Measurements from ENCODE around the gene CDC42SE1.

Gene CDC42SE1

DNA sequence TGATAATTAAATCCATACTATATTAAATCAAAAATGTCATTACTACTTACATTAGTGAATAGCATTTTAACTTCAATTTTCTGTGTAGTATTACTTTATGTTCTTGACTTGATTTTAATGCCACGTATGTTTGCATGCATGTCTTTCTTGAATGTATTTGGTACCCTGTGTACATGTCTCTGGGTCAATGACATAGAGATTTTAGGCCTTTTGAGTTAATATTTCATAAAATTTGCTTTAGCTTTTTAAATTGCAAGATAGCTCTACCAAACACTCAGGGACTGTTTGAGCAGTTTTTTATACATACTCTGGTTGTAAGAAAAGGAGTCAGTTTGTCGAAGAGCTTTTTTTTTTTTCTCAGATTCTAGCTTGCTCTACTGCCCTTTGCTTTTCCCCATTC lies 2.3 kb upstream of the CDC42SE1 start:
- Histone ChIP-seq H3K4me1 (ENCODE audit: insufficient read depth, low read length) (peaks cover 21% of the 10 kb centered on the region), H3K36me3 (ENCODE audit: insufficient read depth, low read length) (peaks cover 5% of the 10 kb centered on the region; the same call in 1 of the 2 replicates), H3K9me3 (ENCODE audit: control insufficient read depth, insufficient read depth, low read length) (no peaks in the 10 kb centered on the region), H3K9ac (ENCODE audit: low read depth, low read length) (peak overlapping the region; percentile 96)

DNA sequence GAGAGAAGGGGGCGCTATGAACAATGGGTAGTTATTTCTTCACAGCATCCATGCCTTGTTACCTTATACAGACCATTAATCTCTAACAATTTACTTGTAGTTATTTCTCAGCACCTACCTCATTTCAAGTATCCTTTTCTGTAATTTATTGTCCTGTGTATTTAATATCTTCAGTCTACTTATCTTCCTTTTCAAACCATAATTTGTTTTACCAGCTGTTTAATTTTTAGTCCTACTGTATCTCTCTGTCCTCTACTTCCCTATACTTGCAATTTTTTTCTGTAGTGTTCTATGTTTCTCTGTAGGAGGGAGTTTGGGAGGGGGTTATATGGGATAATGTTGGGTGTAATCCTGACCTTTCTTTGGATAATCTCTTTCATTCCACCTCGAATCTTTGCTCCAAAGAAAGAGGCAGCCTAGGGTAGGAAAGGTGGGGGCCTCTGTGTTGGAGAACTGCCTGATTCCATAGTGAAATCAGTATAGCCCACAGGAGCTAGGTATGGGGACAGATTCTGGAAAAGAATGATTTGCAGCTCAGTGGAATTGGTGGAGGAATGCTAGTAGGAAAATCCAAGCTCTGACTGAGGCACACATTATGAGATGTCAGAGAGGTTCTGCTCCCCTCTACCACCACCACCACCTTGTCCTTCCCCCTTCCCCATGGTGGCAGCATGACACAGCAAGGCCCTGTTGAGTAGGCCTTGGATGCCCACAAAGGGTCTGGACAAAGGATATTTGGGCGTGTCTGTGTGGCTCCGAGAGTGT lies 1.4 kb upstream of the CDC42SE1 start:
- Histone ChIP-seq H3K9me3 (ENCODE audit: control insufficient read depth, insufficient read depth, low read length) (no peaks in the 10 kb centered on the region), H3K4me1 (ENCODE audit: insufficient read depth, low read length) (peaks cover 21% of the 10 kb centered on the region), H3K36me3 (ENCODE audit: insufficient read depth, low read length) (peaks cover 8% of the 10 kb centered on the region), H3K9ac (ENCODE audit: low read depth, low read length) (peak overlapping the region; percentile 96)

DNA sequence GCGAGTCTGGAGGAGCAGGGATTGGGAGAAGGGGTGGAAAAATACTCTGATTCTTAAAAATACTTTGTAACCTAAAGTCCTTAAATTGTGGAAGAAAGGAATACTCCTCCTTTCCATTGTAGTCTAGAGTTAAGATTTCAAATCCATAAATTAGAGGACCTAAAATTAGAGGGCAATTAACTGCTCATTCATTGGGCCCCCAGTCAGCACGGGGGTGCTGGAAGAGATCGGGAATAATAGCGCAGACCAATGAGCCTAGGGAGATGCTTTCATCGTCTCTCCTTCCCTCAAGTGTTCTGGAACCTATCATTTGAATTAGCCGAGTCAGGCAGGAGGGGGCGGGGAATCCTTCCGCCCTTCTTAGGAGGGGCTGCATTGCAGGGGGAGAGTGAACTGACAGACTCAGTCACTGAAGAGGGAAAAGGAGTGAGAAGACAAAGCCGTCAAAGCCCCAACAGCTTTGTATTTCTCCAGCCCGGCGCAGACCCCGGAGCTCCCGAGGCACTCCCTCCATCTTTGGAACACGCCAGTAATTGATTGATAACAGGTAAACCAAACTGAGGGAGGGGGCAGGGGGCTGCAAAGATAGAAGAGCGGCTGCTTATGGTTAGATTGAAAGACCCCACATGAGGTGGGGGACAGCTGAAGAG lies 710 bp upstream of the CDC42SE1 start, which contains the start of gene MLLT11:
Gene MLLT11, plus strand, starts transcription at position 391 of the 650 bp plus-strand sequence. CDS start 6,828 bp downstream, outside the sequence.
- H3K4me1 ChIP-seq (ENCODE audit: insufficient read depth, low read length) = peaks cover 21% of the 10 kb centered on the region
- H3K9me3 ChIP-seq (ENCODE audit: control insufficient read depth, insufficient read depth, low read length) = no peaks in the 10 kb centered on the region
- peaks cover 12% of the 10 kb centered on the region for H3K36me3 ChIP-seq (ENCODE audit: insufficient read depth, low read length)
- H3K9ac ChIP-seq (ENCODE audit: low read depth, low read length) = peak within 1 kb of the TSS; percentile 96

DNA sequence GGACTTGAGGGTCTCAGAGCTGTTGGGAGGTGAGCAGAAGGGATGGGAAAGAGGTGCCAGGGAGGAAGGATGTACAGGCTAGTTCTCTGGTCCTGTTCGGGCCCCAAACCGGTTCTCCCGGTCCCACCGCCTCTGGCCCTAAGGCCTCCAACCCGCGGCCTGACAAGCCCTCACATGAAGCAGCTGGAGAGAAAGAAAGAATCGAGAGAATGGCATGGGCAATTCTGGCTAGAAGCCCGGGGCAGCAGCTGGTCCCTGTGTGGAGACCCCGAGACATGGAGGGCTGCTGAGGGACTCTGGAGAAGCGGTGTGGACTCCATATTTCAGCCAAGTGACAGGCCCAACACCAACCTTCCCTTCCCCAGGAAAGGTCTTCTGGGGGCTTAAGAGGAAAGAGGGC lies 730 bp downstream of the CDC42SE1 start:
- Histone ChIP-seq H3K4me1 (ENCODE audit: insufficient read depth, low read length) (peaks cover 16% of the 10 kb centered on the region), H3K9ac (ENCODE audit: low read depth, low read length) (peak overlapping the region; percentile 96)

DNA sequence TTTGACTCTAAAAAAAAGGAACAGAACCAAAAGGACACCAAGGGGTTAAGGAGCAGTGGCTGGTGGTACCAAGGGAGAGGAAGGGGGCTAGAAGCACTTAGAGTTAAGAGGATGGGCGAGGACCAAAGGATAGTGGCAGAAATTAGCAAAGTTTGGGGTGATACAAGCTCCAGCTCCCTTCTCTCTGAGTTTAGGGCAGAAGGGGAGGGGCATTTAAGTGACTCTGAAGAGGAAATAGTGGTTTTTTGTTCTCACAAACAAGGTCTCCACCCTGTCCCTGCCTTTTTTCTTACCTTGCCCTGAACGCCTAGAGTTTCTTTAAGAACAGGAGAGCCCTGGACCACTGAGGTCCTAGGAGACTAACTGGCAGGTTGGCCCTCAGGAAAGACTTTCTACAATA lies 3.3 kb downstream of the CDC42SE1 start:
- Histone ChIP-seq H3K4me1 (ENCODE audit: insufficient read depth, low read length) (peaks cover 6% of the 10 kb centered on the region), H3K36me3 (ENCODE audit: insufficient read depth, low read length) (peaks cover 24% of the 10 kb centered on the region), H3K9ac (ENCODE audit: low read depth, low read length) (no peak overlapping the region), H3K9me3 (ENCODE audit: control insufficient read depth, insufficient read depth, low read length) (no peaks in the 10 kb centered on the region)

More for the DNA sequence above, 730 bp downstream of the CDC42SE1 start:
- Histone ChIP-seq H3K9me3 (ENCODE audit: control insufficient read depth, insufficient read depth, low read length) (no peaks in the 10 kb centered on the region), H3K36me3 (ENCODE audit: insufficient read depth, low read length) (peaks cover 21% of the 10 kb centered on the region)

DNA sequence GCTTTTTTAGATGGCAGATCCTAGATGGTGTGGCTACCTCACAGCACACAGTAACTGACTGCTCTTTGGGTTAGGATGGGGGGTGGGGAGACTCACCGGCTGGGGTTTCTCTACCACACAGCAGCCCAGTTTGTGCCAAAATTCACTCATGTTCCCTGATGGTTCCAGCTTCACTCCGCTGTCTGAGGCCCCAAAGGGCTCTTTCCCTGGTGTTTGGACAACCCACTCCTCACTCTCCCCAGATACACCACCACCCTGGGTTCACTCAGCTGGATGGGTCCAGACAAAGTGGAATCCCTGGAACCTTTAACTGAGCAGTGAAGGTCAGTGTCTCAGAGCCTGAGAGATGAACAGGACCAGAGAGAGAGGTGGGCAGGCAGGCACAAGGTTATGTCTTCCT lies 3.8 kb downstream of the CDC42SE1 start:
- no peak overlapping the region for H3K9ac ChIP-seq (ENCODE audit: low read depth, low read length)
- H3K4me1 ChIP-seq (ENCODE audit: insufficient read depth, low read length) = peaks cover 6% of the 10 kb centered on the region
- H3K9me3 ChIP-seq (ENCODE audit: control insufficient read depth, insufficient read depth, low read length) = no peaks in the 10 kb centered on the region
- peaks cover 24% of the 10 kb centered on the region for H3K36me3 ChIP-seq (ENCODE audit: insufficient read depth, low read length)

DNA sequence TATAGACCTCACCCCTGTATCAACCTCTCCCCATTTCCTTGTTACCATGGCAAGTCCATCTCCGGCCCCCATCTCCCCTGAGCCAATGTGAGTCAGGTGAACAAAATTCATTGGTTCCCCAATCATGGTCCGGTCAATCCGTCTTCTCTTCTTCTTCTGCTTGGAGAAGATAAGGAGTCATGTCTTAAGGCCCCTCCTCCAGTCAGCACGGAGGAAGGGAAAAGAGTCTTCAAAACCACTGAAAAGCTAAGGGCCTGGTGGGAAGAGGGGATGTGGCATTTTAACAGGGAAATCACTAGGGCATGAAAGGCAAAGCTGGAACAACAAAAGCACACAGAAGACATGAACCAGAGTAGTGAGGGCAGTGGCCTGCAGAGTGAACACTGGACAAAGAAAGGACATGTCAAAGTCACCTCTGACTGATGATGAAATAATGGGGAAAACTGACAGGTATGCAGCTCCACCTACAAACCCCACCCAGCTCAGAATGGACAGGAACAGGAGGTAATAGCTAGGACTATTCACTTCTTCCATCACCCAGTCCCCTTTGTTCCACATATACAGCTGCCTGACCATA lies 4.4 kb downstream of the CDC42SE1 start:
- H3K9me3 ChIP-seq (ENCODE audit: control insufficient read depth, insufficient read depth, low read length) = no peaks in the 10 kb centered on the region
- H3K36me3 ChIP-seq (ENCODE audit: insufficient read depth, low read length) = peaks cover 24% of the 10 kb centered on the region
- peaks cover 6% of the 10 kb centered on the region for H3K4me1 ChIP-seq (ENCODE audit: insufficient read depth, low read length)
- H3K9ac ChIP-seq (ENCODE audit: low read depth, low read length) = no peak overlapping the region

DNA sequence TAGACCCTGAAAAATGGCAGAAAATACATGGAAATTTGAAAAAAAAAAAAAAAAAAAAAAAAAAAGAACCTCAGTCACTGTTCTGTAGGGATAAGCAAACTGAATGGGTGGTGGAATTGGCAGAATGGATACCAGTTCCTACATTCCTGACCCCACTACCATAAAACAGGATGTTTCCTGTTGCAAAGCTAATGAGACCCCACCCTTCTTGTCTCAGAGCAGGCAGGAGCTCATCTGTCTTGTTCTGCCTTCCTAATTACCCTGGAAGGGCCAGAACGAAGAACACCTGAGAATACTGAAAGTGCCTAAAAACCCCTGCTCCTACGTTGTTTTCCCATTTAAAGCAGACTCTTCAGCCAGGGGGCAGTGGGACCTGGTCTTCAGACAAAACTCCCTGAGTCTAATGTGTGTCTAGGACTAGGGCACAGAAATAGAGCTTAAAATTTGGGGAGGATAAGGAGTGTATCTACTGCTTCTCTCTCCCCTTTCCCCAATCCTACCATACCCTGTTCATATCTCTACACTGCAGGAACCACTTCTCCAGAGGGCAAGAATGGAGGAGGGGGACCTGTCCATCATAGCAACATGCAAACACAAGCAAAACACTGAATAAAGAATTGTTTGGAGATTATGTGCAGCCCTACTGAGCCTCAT lies 7.9 kb downstream of the CDC42SE1 start:
- H3K9me3 ChIP-seq (ENCODE audit: control insufficient read depth, insufficient read depth, low read length) = no peaks in the 10 kb centered on the region
- H3K9ac ChIP-seq (ENCODE audit: low read depth, low read length) = no peak overlapping the region
- H3K4me1 ChIP-seq (ENCODE audit: insufficient read depth, low read length) = no peaks in the 10 kb centered on the region
- peaks cover 24% of the 10 kb centered on the region for H3K36me3 ChIP-seq (ENCODE audit: insufficient read depth, low read length)

DNA sequence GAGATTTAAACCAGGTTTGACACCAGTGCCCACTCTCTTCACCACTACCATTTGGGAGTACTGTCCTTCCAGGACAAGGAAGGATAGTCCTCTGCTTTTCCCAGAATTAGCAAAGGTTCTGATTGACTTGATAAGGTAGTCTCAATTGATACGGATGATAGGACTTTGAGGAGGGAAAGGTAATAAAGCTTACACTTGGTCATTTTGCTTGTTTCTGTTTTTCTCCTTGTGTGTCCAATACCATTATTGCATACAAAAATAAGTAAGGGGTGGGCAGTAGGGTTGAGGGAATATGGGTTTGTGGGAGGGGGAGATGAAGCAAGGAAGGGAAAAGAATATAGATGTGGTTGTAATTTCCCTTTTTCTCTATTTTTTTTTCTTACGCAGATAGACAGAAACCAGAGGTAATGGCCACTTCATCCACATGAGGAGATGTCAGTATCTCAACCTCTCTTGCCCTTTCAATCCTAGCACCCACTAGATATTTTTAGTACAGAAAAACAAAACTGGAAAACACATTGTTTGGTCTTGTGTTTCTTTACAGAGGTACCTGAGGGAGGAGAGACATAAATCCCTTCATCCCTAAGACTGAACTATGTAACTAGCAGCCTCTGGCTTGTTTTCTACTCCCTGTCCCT lies 9.3 kb downstream of the CDC42SE1 start:
- Histone ChIP-seq H3K9ac (ENCODE audit: low read depth, low read length) (no peak overlapping the region), H3K4me1 (ENCODE audit: insufficient read depth, low read length) (no peaks in the 10 kb centered on the region), H3K36me3 (ENCODE audit: insufficient read depth, low read length) (peaks cover 12% of the 10 kb centered on the region), H3K9me3 (ENCODE audit: control insufficient read depth, insufficient read depth, low read length) (no peaks in the 10 kb centered on the region)

DNA sequence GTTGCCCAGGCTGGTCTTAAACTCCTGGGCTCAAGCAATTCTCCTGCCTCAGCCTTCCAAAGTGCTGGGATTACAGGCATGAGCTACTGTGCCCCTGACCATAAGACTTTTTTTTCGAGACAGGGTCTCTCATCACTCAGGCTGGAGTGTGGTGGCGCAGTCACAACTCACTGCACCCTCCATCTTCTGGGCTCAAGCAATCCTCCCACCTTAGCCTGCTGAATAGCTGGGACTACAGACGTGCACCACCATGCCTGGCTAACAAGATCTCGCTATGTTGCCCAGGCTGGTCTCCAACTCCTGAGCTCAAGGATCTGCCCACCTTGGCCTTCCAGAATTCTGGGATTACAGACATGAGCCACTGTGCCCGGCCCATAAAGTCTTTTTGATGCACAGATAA lies 10.0 kb downstream of the CDC42SE1 start:
- Histone ChIP-seq H3K4me1 (ENCODE audit: insufficient read depth, low read length) (no peaks in the 10 kb centered on the region), H3K9ac (ENCODE audit: low read depth, low read length) (no peak overlapping the region), H3K36me3 (ENCODE audit: insufficient read depth, low read length) (peaks cover 7% of the 10 kb centered on the region), H3K9me3 (ENCODE audit: control insufficient read depth, insufficient read depth, low read length) (no peaks in the 10 kb centered on the region)

DNA sequence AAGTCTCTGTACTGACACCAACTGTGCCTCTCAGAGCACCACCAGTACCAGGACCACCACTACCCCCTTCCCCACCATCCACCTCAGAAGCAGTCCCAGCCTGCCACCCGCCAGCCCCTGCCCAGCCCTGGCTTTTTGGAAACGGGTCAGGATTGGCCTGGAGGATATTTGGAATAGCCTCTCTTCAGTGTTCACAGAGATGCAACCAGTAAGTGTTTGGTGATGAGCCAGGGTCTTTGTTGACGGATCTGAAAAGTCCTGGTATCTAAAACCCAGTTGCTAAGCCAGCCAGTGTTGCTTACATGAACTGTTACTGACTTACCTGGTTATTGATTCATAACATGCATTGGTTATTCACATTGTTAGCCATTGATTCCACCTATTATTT lies 10.8 kb downstream of the CDC42SE1 start:
- no peaks in the 10 kb centered on the region for H3K9me3 ChIP-seq (ENCODE audit: control insufficient read depth, insufficient read depth, low read length)
- H3K4me1 ChIP-seq (ENCODE audit: insufficient read depth, low read length) = no peaks in the 10 kb centered on the region
- peaks cover 3% of the 10 kb centered on the region for H3K36me3 ChIP-seq (ENCODE audit: insufficient read depth, low read length)
- H3K9ac ChIP-seq (ENCODE audit: low read depth, low read length) = peak overlapping the region; percentile 83; the same call in 1 of the 2 replicates

DNA sequence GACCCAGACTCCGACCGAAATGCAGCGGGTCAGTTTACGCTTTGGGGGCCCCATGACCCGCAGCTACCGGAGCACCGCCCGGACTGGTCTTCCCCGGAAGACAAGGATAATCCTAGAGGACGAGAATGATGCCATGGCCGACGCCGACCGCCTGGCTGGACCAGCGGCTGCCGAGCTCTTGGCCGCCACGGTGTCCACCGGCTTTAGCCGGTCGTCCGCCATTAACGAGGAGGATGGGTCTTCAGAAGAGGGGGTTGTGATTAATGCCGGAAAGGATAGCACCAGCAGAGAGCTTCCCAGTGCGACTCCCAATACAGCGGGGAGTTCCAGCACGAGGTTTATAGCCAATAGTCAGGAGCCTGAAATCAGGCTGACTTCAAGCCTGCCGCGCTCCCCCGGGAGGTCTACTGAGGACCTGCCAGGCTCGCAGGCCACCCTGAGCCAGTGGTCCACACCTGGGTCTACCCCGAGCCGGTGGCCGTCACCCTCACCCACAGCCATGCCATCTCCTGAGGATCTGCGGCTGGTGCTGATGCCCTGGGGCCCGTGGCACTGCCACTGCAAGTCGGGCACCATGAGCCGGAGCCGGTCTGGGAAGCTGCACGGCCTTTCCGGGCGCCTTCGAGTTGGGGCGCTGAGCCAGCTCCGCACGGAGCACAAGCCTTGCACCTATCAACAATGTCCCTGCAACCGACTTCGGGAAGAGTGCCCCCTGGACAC lies 11.3 kb downstream of the CDC42SE1 start:
- no peaks in the 10 kb centered on the region for H3K9me3 ChIP-seq (ENCODE audit: control insufficient read depth, insufficient read depth, low read length)
- peaks cover 3% of the 10 kb centered on the region; the same call in 1 of the 2 replicates for H3K36me3 ChIP-seq (ENCODE audit: insufficient read depth, low read length)
- H3K9ac ChIP-seq (ENCODE audit: low read depth, low read length) = peak overlapping the region; percentile 83
- H3K4me1 ChIP-seq (ENCODE audit: insufficient read depth, low read length) = no peaks in the 10 kb centered on the region

DNA sequence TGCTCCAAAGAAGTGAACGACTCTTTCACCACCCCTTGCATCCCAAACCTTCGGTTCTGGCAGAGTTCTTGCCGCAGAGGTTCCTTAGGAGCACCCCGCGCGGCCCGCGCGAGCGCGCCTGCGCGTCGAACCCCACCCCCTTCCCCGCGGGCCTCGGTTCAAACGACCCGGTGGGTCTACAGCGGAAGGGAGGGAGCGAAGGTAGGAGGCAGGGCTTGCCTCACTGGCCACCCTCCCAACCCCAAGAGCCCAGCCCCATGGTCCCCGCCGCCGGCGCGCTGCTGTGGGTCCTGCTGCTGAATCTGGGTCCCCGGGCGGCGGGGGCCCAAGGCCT lies 11.9 kb downstream of the CDC42SE1 start, which contains the start of gene C1orf56:
Gene C1orf56, plus strand, starts transcription at position 161 of the 334 bp plus-strand sequence. Its CDS starts 97 bp downstream, at position 258.
- Histone ChIP-seq H3K36me3 (ENCODE audit: insufficient read depth, low read length) (peaks cover 3% of the 10 kb centered on the region; the same call in 1 of the 2 replicates), H3K4me1 (ENCODE audit: insufficient read depth, low read length) (no peaks in the 10 kb centered on the region), H3K9me3 (ENCODE audit: control insufficient read depth, insufficient read depth, low read length) (no peaks in the 10 kb centered on the region), H3K9ac (ENCODE audit: low read depth, low read length) (peak within 1 kb of the TSS; percentile 83)
